Ishikawa (cell line): ENCODE measurements around the gene PUS3.

Source experiments
- CEBPB ChIP-seq: IDR thresholded peaks from 2 replicates; pipeline ENCODE4 v1.6.1; 2012
- CREB1 ChIP-seq: IDR thresholded peaks from 2 replicates; pipeline ENCODE4 v1.6.1; 2012; ENCODE audit warnings: low read depth
- EGR1 ChIP-seq: IDR thresholded peaks from 2 replicates; pipeline ENCODE4 v1.6.1; 2012
- EP300 ChIP-seq: IDR thresholded peaks from 2 replicates; pipeline ENCODE4 v1.6.1; 2012; ENCODE audit warnings: borderline replicate concordance
- FOXM1 ChIP-seq: IDR thresholded peaks from 2 replicates; pipeline ENCODE4 v1.6.1; 2012; ENCODE audit warnings: low read depth, borderline replicate concordance
- NFIC ChIP-seq: IDR thresholded peaks from 2 replicates; pipeline ENCODE4 v1.6.1; 2012
- RAD21 ChIP-seq: IDR thresholded peaks from 2 replicates; pipeline ENCODE4 v1.6.1; 2012; ENCODE audit warnings: low read depth
- TAF1 ChIP-seq: IDR thresholded peaks from 2 replicates; pipeline ENCODE4 v1.6.1; 2012; ENCODE audit warnings: low read depth, mild to moderate bottlenecking
- TCF12 ChIP-seq: IDR thresholded peaks from 2 replicates; pipeline ENCODE4 v1.6.1; 2012; ENCODE audit warnings: low read depth
- TEAD4 ChIP-seq: IDR thresholded peaks from 2 replicates; pipeline ENCODE4 v1.6.1; 2012
- YY1 ChIP-seq: IDR thresholded peaks from 2 replicates; pipeline ENCODE4 v1.6.1; 2012; ENCODE audit warnings: low read depth
- ZBTB7A ChIP-seq: IDR thresholded peaks from 2 replicates; pipeline ENCODE4 v1.6.1; 2012; ENCODE audit warnings: low read depth
- TF ChIP-seq, protein P1 (sequence below): IDR thresholded peaks from 2 replicates; pipeline ENCODE4 v1.6.1; 2012; ENCODE audit warnings: low read depth, mild to moderate bottlenecking
- TF ChIP-seq, protein P2 (sequence below): IDR thresholded peaks from 2 replicates; pipeline ENCODE4 v1.6.1; 2012
- TF ChIP-seq, protein P3 (sequence below): IDR thresholded peaks from 2 replicates; pipeline ENCODE4 v1.6.1; 2012

Gene PUS3

DNA sequence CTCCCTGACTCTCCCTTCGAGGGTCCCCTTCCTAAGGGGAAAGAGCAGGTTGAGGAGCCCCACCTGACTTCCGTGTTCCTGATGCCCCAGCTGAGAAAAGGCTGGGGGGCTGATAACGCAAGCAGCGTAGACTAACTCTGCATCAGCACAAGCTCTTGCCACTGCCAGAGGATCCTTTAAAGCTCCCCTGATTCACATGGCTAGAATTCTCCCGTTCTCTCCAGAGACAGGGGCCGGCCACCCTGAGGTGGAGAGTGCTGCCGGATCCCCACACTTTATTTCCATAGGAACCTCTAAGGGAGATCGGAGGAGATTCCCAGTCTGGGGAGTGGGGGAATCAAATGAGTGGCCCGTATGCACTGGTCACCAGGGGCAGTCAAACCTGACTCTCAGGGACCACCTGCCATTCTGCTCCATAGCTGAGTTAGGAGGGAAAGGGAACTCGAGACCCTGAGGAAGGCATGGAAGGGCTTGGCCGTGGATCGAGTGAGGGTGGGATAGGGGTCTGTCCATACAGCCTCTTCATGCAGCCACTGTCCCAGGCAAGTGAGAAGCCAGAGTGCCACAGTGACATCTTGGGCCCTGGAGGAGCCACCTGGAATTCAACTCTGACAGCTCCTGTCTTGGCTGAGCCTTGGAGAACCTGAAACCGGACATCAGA, 41.5 kb upstream of the PUS3 start:
- TF ChIP-seq, protein P1, sequence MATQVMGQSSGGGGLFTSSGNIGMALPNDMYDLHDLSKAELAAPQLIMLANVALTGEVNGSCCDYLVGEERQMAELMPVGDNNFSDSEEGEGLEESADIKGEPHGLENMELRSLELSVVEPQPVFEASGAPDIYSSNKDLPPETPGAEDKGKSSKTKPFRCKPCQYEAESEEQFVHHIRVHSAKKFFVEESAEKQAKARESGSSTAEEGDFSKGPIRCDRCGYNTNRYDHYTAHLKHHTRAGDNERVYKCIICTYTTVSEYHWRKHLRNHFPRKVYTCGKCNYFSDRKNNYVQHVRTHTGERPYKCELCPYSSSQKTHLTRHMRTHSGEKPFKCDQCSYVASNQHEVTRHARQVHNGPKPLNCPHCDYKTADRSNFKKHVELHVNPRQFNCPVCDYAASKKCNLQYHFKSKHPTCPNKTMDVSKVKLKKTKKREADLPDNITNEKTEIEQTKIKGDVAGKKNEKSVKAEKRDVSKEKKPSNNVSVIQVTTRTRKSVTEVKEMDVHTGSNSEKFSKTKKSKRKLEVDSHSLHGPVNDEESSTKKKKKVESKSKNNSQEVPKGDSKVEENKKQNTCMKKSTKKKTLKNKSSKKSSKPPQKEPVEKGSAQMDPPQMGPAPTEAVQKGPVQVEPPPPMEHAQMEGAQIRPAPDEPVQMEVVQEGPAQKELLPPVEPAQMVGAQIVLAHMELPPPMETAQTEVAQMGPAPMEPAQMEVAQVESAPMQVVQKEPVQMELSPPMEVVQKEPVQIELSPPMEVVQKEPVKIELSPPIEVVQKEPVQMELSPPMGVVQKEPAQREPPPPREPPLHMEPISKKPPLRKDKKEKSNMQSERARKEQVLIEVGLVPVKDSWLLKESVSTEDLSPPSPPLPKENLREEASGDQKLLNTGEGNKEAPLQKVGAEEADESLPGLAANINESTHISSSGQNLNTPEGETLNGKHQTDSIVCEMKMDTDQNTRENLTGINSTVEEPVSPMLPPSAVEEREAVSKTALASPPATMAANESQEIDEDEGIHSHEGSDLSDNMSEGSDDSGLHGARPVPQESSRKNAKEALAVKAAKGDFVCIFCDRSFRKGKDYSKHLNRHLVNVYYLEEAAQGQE, result no peak
- TF ChIP-seq YY1 (no peak), FOXM1 (no peak), RAD21 (no peak), TAF1 (no peak), NFIC (no peak), CEBPB (no peak), CREB1 (no peak), ZBTB7A (no peak), TEAD4 (no peak)
- TF ChIP-seq, protein P2, sequence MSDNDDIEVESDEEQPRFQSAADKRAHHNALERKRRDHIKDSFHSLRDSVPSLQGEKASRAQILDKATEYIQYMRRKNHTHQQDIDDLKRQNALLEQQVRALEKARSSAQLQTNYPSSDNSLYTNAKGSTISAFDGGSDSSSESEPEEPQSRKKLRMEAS, result no peak

DNA sequence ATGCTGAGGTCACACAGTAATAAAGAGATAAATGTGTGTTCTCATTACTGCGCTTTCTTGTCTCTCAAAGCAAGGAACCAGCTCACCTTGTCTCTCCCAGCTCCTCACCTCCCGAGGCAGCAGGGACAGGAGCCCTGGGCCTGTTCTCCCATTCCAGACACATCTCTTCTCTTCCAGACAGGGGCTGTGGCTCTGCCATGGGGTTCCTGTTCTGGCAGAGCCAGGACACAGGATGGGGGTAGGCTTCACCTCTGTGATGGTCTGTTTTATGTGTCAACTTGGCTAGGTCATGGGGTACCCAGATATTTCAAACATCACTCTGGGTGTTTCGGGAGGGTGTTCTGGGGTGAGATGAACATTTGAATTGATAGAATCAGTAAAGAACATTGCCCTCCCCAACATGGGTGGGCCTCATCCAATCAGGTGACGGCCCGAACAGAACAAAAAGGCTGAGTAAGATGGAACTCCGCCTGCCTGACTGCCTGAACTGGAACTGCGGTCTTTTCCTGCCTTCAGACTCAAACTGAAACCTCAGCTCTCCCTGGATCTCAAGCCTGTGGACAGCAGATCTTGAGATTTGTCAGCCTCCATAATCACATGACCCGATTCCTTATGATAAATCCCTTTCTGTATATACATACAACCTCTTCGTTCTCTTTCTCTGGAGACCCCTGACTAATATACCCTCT, 40.8 kb upstream of the PUS3 start:
- TF ChIP-seq TCF12, result no peak
- TF ChIP-seq YY1, result no peak
- no peak for TF ChIP-seq TEAD4
- TF ChIP-seq NFIC, result no peak
- TF ChIP-seq, protein P3, sequence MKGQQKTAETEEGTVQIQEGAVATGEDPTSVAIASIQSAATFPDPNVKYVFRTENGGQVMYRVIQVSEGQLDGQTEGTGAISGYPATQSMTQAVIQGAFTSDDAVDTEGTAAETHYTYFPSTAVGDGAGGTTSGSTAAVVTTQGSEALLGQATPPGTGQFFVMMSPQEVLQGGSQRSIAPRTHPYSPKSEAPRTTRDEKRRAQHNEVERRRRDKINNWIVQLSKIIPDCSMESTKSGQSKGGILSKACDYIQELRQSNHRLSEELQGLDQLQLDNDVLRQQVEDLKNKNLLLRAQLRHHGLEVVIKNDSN, result no peak

DNA sequence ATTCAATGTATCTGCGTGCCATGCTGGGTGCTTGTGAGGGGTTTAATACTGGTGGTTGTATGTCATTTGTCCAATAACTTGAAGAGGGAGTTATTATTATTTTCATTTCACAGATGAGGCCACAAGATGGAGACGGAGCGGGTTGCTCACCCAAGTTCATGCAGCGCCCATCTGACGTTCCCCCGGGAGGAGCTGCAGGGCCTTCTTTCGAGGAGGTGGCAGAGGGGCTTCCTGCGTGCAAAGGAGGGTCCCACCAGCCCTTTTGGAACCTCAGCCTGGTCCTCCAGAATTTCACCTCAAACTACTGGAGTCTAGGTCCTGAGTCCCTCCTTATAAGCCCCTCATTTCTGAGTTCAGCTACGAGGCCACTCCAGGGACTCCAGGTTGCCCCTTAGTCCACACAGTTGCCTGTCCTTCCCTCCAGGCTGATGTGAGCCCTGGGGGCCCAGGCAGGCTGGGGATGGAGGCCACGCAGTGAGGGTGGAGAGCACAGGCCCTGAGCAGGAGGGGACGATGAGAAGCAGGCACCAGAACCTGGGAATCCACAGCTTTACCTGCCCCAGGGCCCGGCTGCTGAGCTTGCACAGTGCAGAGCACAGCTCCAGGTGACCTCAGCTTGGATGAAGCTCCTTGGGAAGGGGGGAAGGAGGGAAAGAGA, 39.9 kb upstream of the PUS3 start:
- TF ChIP-seq TEAD4, result no peak
- TF ChIP-seq TAF1, result no peak
- TF ChIP-seq CREB1, result no peak
- TF ChIP-seq, protein P1, result no peak

DNA sequence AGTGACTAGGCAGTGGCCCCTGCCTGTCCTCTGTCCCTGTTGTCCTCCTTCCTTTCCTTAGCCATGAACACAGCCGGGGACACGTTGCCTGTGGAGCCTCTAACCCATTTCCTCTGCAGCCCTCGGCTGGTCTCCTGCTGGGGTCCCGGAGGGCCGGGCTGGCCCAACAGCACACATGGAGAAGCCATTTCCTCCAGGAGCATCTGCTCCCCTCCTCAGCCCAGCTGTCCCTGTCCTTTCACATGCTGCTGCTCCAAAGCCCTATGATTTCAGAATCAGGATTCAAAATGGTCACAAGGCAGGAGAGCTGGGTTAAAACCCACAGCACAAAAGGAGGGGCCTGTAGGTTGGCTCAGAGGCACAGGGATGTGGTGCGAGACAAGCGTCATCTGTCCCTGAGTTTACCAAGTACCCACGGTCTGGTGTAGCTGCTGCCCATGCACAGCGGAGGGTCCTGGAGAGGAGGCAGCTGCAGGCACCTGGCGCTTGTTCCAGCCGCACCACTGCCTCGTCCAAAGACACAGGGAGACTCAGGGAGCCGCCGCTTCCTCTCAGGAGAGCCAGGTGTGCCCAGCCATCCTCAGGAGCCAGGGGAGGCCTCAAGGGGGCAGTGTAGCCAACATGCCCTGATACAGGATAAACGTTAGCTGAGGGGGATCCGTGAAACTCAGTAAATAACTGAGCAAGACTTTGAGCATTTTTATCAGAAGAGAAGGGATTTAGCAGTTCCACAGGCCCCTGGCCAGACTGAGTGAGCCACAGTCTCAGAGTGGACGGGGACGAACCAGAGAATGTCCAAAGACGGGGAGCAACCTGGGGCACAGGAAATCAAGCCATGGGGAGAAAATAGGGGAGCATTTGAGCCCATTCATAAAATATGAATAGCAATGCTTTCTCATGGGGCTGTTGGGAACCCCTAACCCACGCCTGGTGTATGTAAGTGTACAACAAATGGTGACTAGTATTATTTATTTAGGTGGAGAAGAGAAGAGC, 38.9 kb upstream of the PUS3 start:
- TF ChIP-seq, protein P3, result no peak
- no peak for TF ChIP-seq FOXM1
- TF ChIP-seq EGR1, result no peak
- TF ChIP-seq RAD21, result peak; percentile 79

DNA sequence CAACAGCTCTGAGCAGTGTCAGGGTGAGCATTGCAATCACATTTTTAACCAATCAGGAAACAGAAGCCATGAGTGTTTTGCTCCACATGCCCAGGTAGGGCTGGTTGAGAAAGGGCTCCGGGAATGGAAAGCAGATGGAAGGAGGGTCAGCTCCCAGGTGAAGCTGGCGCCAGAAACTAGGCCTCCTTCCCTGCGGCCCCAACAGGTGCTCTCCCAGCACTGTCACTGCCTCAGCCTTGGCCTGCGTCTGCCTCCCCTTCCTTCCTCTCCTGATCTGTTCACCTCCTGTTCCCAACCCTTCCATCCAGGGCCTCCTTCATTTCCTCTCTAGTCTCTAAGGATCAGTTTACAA, 38.2 kb upstream of the PUS3 start:
- TF ChIP-seq NFIC (no peak), EGR1 (no peak), YY1 (no peak), CEBPB (no peak), TAF1 (no peak), RAD21 (no peak), TCF12 (no peak), ZBTB7A (no peak), EP300 (no peak), TEAD4 (no peak), CREB1 (no peak), FOXM1 (no peak)
- TF ChIP-seq, protein P3, result no peak
- TF ChIP-seq, protein P1, result no peak
- TF ChIP-seq, protein P2, result no peak
